WTC11 (cell line): Measurements from ENCODE around the gene ZSCAN18. TPM values are rescaled to one million over a fixed set of nuclear protein-coding genes. Genes with fewer than 3 reads are reported as not detected.

Source experiments
- ATAC-seq: fragments of 200-7000 bp; cut with Tn5 transposase; 2 replicates; pipeline ENCODE4 v1.10.0; 2021; ENCODE audit warnings: mild to moderate bottlenecking, moderate library complexity
- CTCF ChIA-PET: fragments of 300-600 bp; sonication (Branson Sonifier 250); formaldehyde crosslinking; loops from one replicate; lab custom pipeline; 2021; ENCODE audit warnings: antibody characterized with exemption; lab: Charles Lee
- POLR2A ChIA-PET: fragments of 350-600 bp; sonication (Branson Sonifier 250); formaldehyde crosslinking; loops from one replicate; lab custom pipeline; 2021; ENCODE audit warnings: antibody characterized with exemption; lab: Charles Lee
- DNase-seq: peaks from one replicate; pipeline ENCODE4 v3.0.0; 2021; ENCODE audit warnings: low spot score
- H3K27ac Mint-ChIP-seq: 2 replicates; pipeline ENCODE4 v1.8.0; 2021; ENCODE audit warnings: mixed read lengths
- H3K27me3 Mint-ChIP-seq: 2 replicates; pipeline ENCODE4 v1.8.0; 2021; ENCODE audit warnings: low read depth, mild to moderate bottlenecking, moderate library complexity, mixed read lengths
- H3K36me3 Mint-ChIP-seq: 2 replicates; pipeline ENCODE4 v1.8.0; 2021; ENCODE audit warnings: mixed read lengths
- H3K4me1 Mint-ChIP-seq: 2 replicates; pipeline ENCODE4 v1.8.0; 2022; ENCODE audit warnings: mixed read lengths
- H3K4me3 Mint-ChIP-seq: 2 replicates; pipeline ENCODE4 v1.8.0; 2021; ENCODE audit warnings: mild to moderate bottlenecking, moderate library complexity, mixed read lengths
- H3K9me3 Mint-ChIP-seq: 2 replicates; pipeline ENCODE4 v1.8.0; 2021; ENCODE audit warnings: mixed read lengths
- AFF4 ChIP-seq: sonication (generic); formaldehyde crosslinking; IDR thresholded peaks from 2 replicates; pipeline ENCODE4 v1.8.1; 2023; ENCODE audit warnings: mild to moderate bottlenecking, missing genetic modification reagents, borderline replicate concordance
- ATF1 ChIP-seq: sonication (generic); formaldehyde crosslinking; IDR thresholded peaks from 2 replicates; pipeline ENCODE4 v1.8.1; 2023; ENCODE audit warnings: mild to moderate bottlenecking, moderate library complexity, missing genetic modification reagents
- E2F5 ChIP-seq: sonication (generic); formaldehyde crosslinking; IDR thresholded peaks from 2 replicates; pipeline ENCODE4 v1.8.1; 2022; ENCODE audit warnings: mild to moderate bottlenecking, moderate library complexity, missing genetic modification reagents
- FOXJ3 ChIP-seq: sonication (generic); formaldehyde crosslinking; IDR thresholded peaks from 2 replicates; pipeline ENCODE4 v1.9.0; 2021; ENCODE audit warnings: missing genetic modification reagents, mild to moderate bottlenecking, borderline replicate concordance
- JAZF1 ChIP-seq: fragments of 250-450 bp; sonication (Bioruptor Pico); IDR thresholded peaks from 2 replicates; pipeline ENCODE4 v1.9.0; 2021; ENCODE audit warnings: moderate library complexity, mild to moderate bottlenecking, inconsistent platforms
- MXD4 ChIP-seq: fragments of 250-450 bp; sonication (Bioruptor Pico); IDR thresholded peaks from 2 replicates; pipeline ENCODE4 v1.8.0; 2021; ENCODE audit warnings: mild to moderate bottlenecking, moderate library complexity, borderline replicate concordance
- PRDM15 ChIP-seq: sonication (generic); formaldehyde crosslinking; IDR thresholded peaks from 2 replicates; pipeline ENCODE4 v1.8.0; 2022; ENCODE audit warnings: missing genetic modification reagents
- SMAD3 ChIP-seq: sonication (generic); formaldehyde crosslinking; IDR thresholded peaks from 2 replicates; pipeline ENCODE4 v1.8.0; 2022; ENCODE audit warnings: missing genetic modification reagents, mild to moderate bottlenecking, borderline replicate concordance
- SMAD4 ChIP-seq: sonication (generic); formaldehyde crosslinking; IDR thresholded peaks from 2 replicates; pipeline ENCODE4 v1.8.0; 2022; ENCODE audit warnings: mild to moderate bottlenecking, missing genetic modification reagents
- ZNF121 ChIP-seq: sonication (generic); formaldehyde crosslinking; IDR thresholded peaks from 2 replicates; pipeline ENCODE4 v1.8.0; 2023; ENCODE audit warnings: missing genetic modification reagents
- ZNF232 ChIP-seq: sonication (generic); formaldehyde crosslinking; IDR thresholded peaks from 2 replicates; pipeline ENCODE4 v1.8.0; 2022; ENCODE audit warnings: mild to moderate bottlenecking, missing genetic modification reagents
- ZNF423 ChIP-seq: fragments of 250-450 bp; sonication (Bioruptor Pico); IDR thresholded peaks from 2 replicates; pipeline ENCODE4 v2.1.2; 2022; ENCODE audit warnings: mild to moderate bottlenecking, moderate library complexity
- ZNF512 ChIP-seq: sonication (generic); formaldehyde crosslinking; IDR thresholded peaks from 2 replicates; pipeline ENCODE4 v1.8.1; 2022; ENCODE audit warnings: missing genetic modification reagents, borderline replicate concordance
- ZNF671 ChIP-seq: fragments of 250-450 bp; sonication (Bioruptor Pico); IDR thresholded peaks from 2 replicates; pipeline ENCODE4 v1.8.0; 2021; ENCODE audit warnings: mild to moderate bottlenecking
- total RNA-seq: library from RNA; stranded (reverse); gene quantifications from 3 replicates; pipeline ENCODE4 v1.2.3, GENCODE V29; 2021
- TF ChIP-seq, protein P1 (sequence below): fragments of 250-450 bp; sonication (Bioruptor Pico); IDR thresholded peaks from 2 replicates; pipeline ENCODE4 v2.1.2; 2022; ENCODE audit warnings: mild to moderate bottlenecking, moderate library complexity
- TF ChIP-seq, protein P2 (sequence below): sonication (generic); formaldehyde crosslinking; IDR thresholded peaks from 2 replicates; pipeline ENCODE4 v1.8.0; 2022; ENCODE audit warnings: mild to moderate bottlenecking, missing genetic modification reagents
- TF ChIP-seq, protein P3 (sequence below): sonication (generic); formaldehyde crosslinking; IDR thresholded peaks from 2 replicates; pipeline ENCODE4 v1.8.0; 2022; ENCODE audit warnings: mild to moderate bottlenecking, missing genetic modification reagents
- TF ChIP-seq, protein P4 (sequence below): sonication (generic); formaldehyde crosslinking; IDR thresholded peaks from 2 replicates; pipeline ENCODE4 v1.8.0; 2022; ENCODE audit warnings: mild to moderate bottlenecking, missing genetic modification reagents
- TF ChIP-seq, protein P5 (sequence below): sonication (generic); formaldehyde crosslinking; IDR thresholded peaks from 2 replicates; pipeline ENCODE4 v1.8.1; 2022; ENCODE audit warnings: low read depth, mild to moderate bottlenecking, moderate library complexity, missing genetic modification reagents, borderline replicate concordance
- TF ChIP-seq, protein P6 (sequence below): sonication (generic); formaldehyde crosslinking; IDR thresholded peaks from 2 replicates; pipeline ENCODE4 v1.8.0; 2023; ENCODE audit warnings: mild to moderate bottlenecking, missing genetic modification reagents

ZSCAN18 gene
- total RNA-seq, 1 experiment from 2014 or later, result 55.9 TPM

DNA sequence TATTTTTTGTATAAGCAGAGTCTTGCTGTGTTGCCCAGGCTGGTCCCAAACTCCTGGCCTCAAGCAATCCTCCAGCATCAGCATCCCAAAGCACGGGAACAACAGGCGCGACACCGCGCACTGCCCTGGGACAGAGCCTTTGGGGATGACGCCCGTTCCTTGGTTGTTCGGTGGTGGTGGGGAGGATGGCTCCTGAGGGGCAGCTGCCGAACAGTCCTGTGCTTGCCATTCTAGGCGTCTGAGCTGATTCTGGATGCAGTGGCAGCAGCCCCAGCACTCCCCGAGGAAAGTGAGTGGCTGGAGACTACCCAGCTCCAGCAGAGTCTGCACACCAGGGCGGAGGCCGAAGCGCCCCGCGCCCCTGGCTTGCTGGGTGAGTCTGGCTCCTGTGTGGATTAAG is 45.8 kb downstream of the ZSCAN18 start (continued):
- no peak for TF ChIP-seq SMAD3 (CRISPR knock-in tag)
- TF ChIP-seq MXD4 (CRISPR knock-in tag), result no peak
- TF ChIP-seq, protein P1, sequence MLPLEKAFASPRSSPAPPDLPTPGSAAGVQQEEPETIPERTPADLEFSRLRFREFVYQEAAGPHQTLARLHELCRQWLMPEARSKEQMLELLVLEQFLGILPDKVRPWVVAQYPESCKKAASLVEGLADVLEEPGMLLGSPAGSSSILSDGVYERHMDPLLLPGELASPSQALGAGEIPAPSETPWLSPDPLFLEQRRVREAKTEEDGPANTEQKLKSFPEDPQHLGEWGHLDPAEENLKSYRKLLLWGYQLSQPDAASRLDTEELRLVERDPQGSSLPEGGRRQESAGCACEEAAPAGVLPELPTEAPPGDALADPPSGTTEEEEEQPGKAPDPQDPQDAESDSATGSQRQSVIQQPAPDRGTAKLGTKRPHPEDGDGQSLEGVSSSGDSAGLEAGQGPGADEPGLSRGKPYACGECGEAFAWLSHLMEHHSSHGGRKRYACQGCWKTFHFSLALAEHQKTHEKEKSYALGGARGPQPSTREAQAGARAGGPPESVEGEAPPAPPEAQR, result no peak
- TF ChIP-seq, protein P2, sequence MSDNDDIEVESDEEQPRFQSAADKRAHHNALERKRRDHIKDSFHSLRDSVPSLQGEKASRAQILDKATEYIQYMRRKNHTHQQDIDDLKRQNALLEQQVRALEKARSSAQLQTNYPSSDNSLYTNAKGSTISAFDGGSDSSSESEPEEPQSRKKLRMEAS, result no peak
- TF ChIP-seq, protein P3, sequence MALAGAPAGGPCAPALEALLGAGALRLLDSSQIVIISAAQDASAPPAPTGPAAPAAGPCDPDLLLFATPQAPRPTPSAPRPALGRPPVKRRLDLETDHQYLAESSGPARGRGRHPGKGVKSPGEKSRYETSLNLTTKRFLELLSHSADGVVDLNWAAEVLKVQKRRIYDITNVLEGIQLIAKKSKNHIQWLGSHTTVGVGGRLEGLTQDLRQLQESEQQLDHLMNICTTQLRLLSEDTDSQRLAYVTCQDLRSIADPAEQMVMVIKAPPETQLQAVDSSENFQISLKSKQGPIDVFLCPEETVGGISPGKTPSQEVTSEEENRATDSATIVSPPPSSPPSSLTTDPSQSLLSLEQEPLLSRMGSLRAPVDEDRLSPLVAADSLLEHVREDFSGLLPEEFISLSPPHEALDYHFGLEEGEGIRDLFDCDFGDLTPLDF (CRISPR knock-in tag), result no peak
- TF ChIP-seq SMAD4 (CRISPR knock-in tag), result no peak
- no peak for TF ChIP-seq ZNF423
- TF ChIP-seq, protein P4, sequence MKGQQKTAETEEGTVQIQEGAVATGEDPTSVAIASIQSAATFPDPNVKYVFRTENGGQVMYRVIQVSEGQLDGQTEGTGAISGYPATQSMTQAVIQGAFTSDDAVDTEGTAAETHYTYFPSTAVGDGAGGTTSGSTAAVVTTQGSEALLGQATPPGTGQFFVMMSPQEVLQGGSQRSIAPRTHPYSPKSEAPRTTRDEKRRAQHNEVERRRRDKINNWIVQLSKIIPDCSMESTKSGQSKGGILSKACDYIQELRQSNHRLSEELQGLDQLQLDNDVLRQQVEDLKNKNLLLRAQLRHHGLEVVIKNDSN, result no peak
- TF ChIP-seq PRDM15 (CRISPR knock-in tag), result no peak
- TF ChIP-seq ZNF121 (CRISPR knock-in tag), result no peak
- TF ChIP-seq AFF4, result no peak
- TF ChIP-seq JAZF1 (CRISPR knock-in tag), result no peak
- no peak for TF ChIP-seq ZNF232

DNA sequence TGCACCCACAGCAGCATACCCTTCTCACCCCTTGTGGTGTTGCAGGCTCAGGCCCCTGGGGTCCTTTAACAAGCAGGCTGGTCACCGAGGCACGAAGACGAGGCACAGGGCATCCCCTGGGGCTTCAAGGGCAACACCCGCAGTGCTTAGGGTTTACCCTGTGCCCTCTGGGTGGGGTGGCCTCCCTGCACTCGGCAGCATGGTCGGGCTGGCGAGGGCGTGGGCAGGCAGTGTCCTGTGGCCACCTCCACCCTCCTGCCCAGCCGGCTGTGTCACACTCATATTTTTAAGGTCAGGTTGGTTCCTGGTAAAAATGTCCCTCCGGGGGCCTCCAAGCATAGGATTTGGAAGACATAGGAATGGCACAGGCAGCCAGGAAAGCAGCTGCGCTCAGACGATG is 50.4 kb downstream of the ZSCAN18 start:
- Mint-ChIP-seq H3K9me3 (peaks cover 61% of the 10 kb centered on the region), H3K27ac (no peak overlapping the region), H3K4me3 (no peak overlapping the region), H3K27me3 (peaks cover 60% of the 10 kb centered on the region), H3K36me3 (peaks cover 47% of the 10 kb centered on the region), H3K4me1 (peaks cover 3% of the 10 kb centered on the region)
- CTCF ChIA-PET, result no interaction called here
- POLR2A ChIA-PET, result no interaction called here
- no peak for ATAC-seq
- no peak for DNase-seq
- TF ChIP-seq E2F5 (CRISPR knock-in tag) (no peak), ZNF671 (no peak), FOXJ3 (CRISPR knock-in tag) (no peak), ZNF512 (no peak), ATF1 (CRISPR knock-in tag) (no peak)
- TF ChIP-seq, protein P5, sequence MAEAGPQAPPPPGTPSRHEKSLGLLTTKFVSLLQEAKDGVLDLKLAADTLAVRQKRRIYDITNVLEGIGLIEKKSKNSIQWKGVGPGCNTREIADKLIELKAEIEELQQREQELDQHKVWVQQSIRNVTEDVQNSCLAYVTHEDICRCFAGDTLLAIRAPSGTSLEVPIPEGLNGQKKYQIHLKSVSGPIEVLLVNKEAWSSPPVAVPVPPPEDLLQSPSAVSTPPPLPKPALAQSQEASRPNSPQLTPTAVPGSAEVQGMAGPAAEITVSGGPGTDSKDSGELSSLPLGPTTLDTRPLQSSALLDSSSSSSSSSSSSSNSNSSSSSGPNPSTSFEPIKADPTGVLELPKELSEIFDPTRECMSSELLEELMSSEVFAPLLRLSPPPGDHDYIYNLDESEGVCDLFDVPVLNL, result no peak
- TF ChIP-seq, protein P6, sequence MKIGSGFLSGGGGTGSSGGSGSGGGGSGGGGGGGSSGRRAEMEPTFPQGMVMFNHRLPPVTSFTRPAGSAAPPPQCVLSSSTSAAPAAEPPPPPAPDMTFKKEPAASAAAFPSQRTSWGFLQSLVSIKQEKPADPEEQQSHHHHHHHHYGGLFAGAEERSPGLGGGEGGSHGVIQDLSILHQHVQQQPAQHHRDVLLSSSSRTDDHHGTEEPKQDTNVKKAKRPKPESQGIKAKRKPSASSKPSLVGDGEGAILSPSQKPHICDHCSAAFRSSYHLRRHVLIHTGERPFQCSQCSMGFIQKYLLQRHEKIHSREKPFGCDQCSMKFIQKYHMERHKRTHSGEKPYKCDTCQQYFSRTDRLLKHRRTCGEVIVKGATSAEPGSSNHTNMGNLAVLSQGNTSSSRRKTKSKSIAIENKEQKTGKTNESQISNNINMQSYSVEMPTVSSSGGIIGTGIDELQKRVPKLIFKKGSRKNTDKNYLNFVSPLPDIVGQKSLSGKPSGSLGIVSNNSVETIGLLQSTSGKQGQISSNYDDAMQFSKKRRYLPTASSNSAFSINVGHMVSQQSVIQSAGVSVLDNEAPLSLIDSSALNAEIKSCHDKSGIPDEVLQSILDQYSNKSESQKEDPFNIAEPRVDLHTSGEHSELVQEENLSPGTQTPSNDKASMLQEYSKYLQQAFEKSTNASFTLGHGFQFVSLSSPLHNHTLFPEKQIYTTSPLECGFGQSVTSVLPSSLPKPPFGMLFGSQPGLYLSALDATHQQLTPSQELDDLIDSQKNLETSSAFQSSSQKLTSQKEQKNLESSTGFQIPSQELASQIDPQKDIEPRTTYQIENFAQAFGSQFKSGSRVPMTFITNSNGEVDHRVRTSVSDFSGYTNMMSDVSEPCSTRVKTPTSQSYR (CRISPR knock-in tag), result no peak
